DND-41 (cell line): Measurements from ENCODE around the gene HMBS.

Source experiments
- CTCF ChIP-seq: IDR thresholded peaks from 2 replicates; pipeline ENCODE4 v1.5.1; 2012; ENCODE audit warnings: borderline replicate concordance, low read length, moderate library complexity, mild to moderate bottlenecking; ENCODE audit not compliant: poor library complexity, severe bottlenecking; ENCODE audit errors: extremely low read depth
- EZH2 ChIP-seq: IDR thresholded peaks from 3 replicates; pipeline ENCODE4 v1.6.1; 2012; ENCODE audit warnings: borderline replicate concordance, low read depth, mild to moderate bottlenecking, moderate library complexity, low read length, inconsistent platforms; ENCODE audit not compliant: severe bottlenecking

DNA sequence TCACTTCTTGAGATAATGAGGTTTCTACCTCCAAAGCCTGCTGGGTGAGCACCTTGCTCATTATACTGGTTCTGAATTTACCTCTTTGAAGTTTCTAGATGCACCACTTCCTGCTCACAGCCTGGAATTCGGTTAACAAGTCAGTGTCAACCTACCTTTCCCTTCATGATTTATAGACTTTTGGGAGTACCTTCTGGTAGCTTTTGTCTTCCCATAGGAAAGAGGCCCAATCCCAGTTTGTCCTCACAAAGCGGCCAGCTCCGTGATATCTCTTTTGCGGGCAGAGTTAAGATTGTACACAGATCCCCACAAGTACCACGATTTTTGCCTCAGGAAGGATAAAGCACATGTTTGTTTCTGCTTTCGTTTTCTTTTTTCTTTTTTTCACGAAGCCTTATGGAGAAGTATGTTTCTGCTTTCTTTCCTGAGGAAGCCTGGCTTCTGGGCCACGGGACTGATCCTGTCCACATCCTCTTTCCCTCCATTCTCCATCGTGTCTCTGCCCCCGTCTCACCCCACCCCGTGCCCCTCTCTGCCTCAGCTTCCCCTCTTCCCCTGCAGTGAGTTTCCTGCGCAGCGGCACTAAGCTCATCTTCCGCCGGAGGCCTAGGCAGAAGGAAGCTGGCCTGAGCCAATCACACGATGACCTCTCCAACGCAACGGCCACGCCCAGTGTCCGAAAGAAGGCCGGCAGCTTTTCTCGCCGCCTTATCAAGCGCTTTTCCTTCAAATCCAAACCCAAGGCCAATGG, 31.0 kb downstream of the HMBS start:
- TF ChIP-seq CTCF (no peak), EZH2 (no peak)
